Gastroesophageal sphincter (tissue), 4 donors: Measurements from ENCODE around the gene PCDHGB5. TPM values are rescaled to one million over a fixed set of nuclear protein-coding genes. Genes with fewer than 3 reads are reported as not detected.

Experiments
- ATAC-seq: fragments of 150-250 bp; one replicate; pipeline ENCODE4 v1.9.1; 2016; ENCODE audit warnings: mild to moderate bottlenecking, moderate library complexity
- H3K27ac ChIP-seq, 4 donors: fragments of 200-600 bp; sonication (generic) in 3 of 4; 1 replicate in 3 of 4; 2 replicates in 1 of 4; pipeline ENCODE4 v1.5.1; 2016 to 2019
- H3K27me3 ChIP-seq: fragments of 200-600 bp; sonication (generic); one replicate; pipeline ENCODE4 v1.5.1; 2019
- H3K36me3 ChIP-seq, 2 donors: fragments of 200-600 bp; sonication (generic); one replicate each; pipeline ENCODE4 v1.5.1; 2019; ENCODE audit warnings: control low read depth in 1 of 2
- H3K4me1 ChIP-seq, 3 donors: fragments of 200-600 bp; sonication (generic); 1 replicate in 2 of 3; 2 replicates in 1 of 3; pipeline ENCODE4 v1.5.1; 2016 to 2019; ENCODE audit warnings: control low read depth in 2 of 3
- H3K4me3 ChIP-seq, 2 donors: fragments of 200-600 bp; sonication (generic); one replicate each; pipeline ENCODE4 v1.5.1; 2019; ENCODE audit warnings: mild to moderate bottlenecking in 1 of 2, moderate library complexity in 1 of 2
- H3K9me3 ChIP-seq, 3 donors: fragments of 200-600 bp; sonication (generic); one replicate each; pipeline ENCODE4 v1.5.1; 2017 to 2019; ENCODE audit warnings: control low read depth in 2 of 3
- EP300 ChIP-seq: sonication (generic); formaldehyde crosslinking; IDR thresholded peaks from one replicate; pipeline ENCODE4 v1.6.1; 2017; ENCODE audit warnings: antibody characterized with exemption, mild to moderate bottlenecking
- POLR2A ChIP-seq, 2 donors: fragments of 450-650 bp; IDR thresholded peaks; one replicate each; pipeline ENCODE4 v1.6.1; 2017; ENCODE audit warnings: antibody characterized with exemption in 2 of 2, mild to moderate bottlenecking in 2 of 2, moderate library complexity in 1 of 2
- POLR2AphosphoS5 ChIP-seq: sonication (generic); formaldehyde crosslinking; IDR thresholded peaks from one replicate; pipeline ENCODE4 v1.6.1; 2017; ENCODE audit warnings: antibody characterized with exemption
- WGBS, 2 donors: methylation state at CpG; one replicate each; pipeline ENCODE4 v1.1.5; 2018; ENCODE audit warnings: low coverage in 1 of 2; 5-methylcytosine and 5-hydroxymethylcytosine counted together
- total RNA-seq, 4 donors: library from RNA; depleted of rRNA; stranded (reverse); fragments of >200 nt; gene quantifications; one replicate each; pipeline ENCODE4 v1.1.0, GENCODE V29; 2016
- TF ChIP-seq, protein P1 (sequence below), 4 experiments: fragments of 200-600 bp in 2 of 4; fragments of 450-650 bp in 2 of 4; sonication (generic) in 1 of 4; IDR thresholded peaks; one replicate each; pipeline ENCODE4 v1.5.1; 2017 to 2019; ENCODE audit warnings: antibody characterized with exemption in 4 of 4, mild to moderate bottlenecking in 2 of 4, moderate library complexity in 2 of 4

PCDHGB5 gene
- total RNA-seq, 4 donors from 2014 or later = 4.0 to 12.9 (median 9.8) TPM

DNA sequence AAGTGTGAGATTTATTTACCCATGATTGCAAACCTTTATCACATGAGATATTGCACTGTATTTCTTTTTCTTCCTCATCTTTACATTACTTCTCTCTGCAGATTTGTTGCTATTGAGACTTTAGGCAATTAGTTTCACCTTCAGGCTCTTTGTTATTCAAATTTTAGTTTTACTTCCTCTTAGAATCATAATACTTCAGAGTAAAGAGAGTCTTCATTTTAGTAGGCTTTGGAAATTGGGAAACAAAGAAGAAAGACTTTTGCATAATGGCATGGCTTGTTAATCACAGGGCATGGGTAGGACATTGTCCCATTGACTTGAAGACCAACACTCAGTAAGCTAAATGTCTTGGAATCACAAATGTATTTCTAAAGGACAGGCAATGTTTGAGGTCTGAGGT lies 35.0 kb upstream of the PCDHGB5 start:
- TF ChIP-seq EP300 = no peak
- no peak for TF ChIP-seq POLR2A (IDR thresholded peaks at IDR 0.05)
- TF ChIP-seq, protein P1, sequence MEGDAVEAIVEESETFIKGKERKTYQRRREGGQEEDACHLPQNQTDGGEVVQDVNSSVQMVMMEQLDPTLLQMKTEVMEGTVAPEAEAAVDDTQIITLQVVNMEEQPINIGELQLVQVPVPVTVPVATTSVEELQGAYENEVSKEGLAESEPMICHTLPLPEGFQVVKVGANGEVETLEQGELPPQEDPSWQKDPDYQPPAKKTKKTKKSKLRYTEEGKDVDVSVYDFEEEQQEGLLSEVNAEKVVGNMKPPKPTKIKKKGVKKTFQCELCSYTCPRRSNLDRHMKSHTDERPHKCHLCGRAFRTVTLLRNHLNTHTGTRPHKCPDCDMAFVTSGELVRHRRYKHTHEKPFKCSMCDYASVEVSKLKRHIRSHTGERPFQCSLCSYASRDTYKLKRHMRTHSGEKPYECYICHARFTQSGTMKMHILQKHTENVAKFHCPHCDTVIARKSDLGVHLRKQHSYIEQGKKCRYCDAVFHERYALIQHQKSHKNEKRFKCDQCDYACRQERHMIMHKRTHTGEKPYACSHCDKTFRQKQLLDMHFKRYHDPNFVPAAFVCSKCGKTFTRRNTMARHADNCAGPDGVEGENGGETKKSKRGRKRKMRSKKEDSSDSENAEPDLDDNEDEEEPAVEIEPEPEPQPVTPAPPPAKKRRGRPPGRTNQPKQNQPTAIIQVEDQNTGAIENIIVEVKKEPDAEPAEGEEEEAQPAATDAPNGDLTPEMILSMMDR (IDR thresholded peaks at IDR 0.05) = no peak
- no peak for TF ChIP-seq POLR2AphosphoS5
- no peaks in the 10 kb centered on the region for H3K4me1 ChIP-seq
- peaks cover 0 to 100% (median 7%) of the 10 kb centered on the region in 3 donors for H3K9me3 ChIP-seq
- H3K27me3 ChIP-seq = peaks cover 37% of the 10 kb centered on the region
- H3K36me3 ChIP-seq = peaks cover 0 to 13% of the 10 kb centered on the region in 2 donors
- H3K27ac ChIP-seq = no peak overlapping the region
- ATAC-seq = no peak
- H3K4me3 ChIP-seq = no peak overlapping the region

- no peak for ATAC-seq
These were observed 33.6 kb upstream of the PCDHGB5 start, which contains the start of gene PCDHGA5 for GRCh38 chr5:141363952-141364660. Gene PCDHGA5, plus strand, starts transcription at chr5:141364162. Its CDS starts 169 bp downstream, at chr5:141364331.

DNA sequence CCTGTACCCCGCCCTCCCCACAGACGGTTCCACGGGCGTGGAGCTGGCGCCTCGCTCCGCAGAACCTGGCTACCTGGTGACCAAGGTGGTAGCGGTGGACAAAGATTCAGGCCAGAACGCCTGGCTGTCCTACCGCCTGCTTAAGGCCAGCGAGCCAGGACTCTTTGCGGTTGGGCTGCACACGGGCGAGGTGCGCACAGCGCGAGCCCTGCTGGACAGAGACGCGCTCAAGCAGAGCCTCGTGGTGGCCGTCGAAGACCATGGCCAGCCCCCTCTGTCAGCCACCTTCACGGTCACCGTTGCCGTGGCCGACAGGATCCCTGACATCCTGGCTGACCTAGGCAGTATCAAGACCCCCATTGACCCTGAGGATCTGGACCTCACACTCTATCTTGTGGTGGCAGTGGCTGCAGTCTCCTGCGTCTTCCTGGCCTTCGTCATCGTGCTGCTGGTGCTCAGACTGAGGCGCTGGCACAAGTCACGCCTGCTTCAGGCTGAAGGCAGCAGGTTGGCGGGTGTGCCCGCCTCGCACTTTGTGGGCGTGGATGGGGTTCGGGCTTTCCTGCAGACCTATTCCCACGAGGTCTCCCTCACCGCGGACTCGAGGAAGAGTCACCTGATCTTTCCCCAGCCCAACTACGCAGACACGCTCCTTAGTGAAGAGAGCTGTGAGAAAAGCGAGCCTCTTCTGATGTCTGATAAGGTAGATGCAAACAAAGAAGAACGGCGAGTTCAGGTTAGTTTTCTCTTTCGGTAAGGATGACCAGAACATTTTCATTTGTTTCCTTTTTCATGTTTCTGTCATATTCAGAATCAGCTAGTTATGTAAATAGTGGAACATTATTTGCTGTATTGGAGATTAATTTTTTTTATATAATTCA lies 31.5 kb upstream of the PCDHGB5 start:
- TF ChIP-seq, protein P1 (IDR thresholded peaks at IDR 0.05) = no peak
- TF ChIP-seq POLR2A (IDR thresholded peaks at IDR 0.05) (no peak), POLR2AphosphoS5 (no peak), EP300 (no peak)
- Histone ChIP-seq H3K4me3 (no peak overlapping the region), H3K27ac (no peak overlapping the region), H3K4me1 (no peaks in the 10 kb centered on the region), H3K9me3 (peaks cover 0 to 100% (median 5%) of the 10 kb centered on the region in 3 donors), H3K27me3 (peaks cover 33% of the 10 kb centered on the region), H3K36me3 (peaks cover 0 to 10% of the 10 kb centered on the region in 2 donors)
- 41 to 43% methylated on average over 4 to 13 of the region's 46 CpGs for WGBS, 2 donors
- ATAC-seq = no peak

More at GRCh38 chr5:141363952-141364660, 33.6 kb upstream of the PCDHGB5 start, which contains the start of gene PCDHGA5:
- TF ChIP-seq, protein P1 (IDR thresholded peaks at IDR 0.05) = no peak
- TF ChIP-seq EP300 (no peak), POLR2A (IDR thresholded peaks at IDR 0.05) (no peak), POLR2AphosphoS5 (no peak)
- Histone ChIP-seq H3K36me3 (peaks cover 0 to 10% of the 10 kb centered on the region in 2 donors), H3K27me3 (peaks cover 37% of the 10 kb centered on the region), H3K9me3 (peaks cover 0 to 100% (median 7%) of the 10 kb centered on the region in 3 donors), H3K27ac (peak within 1 kb of the TSS in 1 of 4 donors; percentile 5), H3K4me1 (no peaks in the 10 kb centered on the region), H3K4me3 (peak within 1 kb of the TSS in 1 of 2 donors; percentile 35)
- WGBS, 2 donors = 8 to 19% methylated on average over 11 to 23 of the region's 34 CpGs

GRCh38 chr5:141369994-141370848 lies 27.5 kb upstream of the PCDHGB5 start, which contains the start of gene PCDHGB3:
Gene PCDHGB3, plus strand, starts transcription at chr5:141370242. Its CDS starts 153 bp downstream, at chr5:141370395.
- no peak for ATAC-seq
- H3K4me3 ChIP-seq = peak within 1 kb of the TSS in 1 of 2 donors; percentile 25
- WGBS, 2 donors = 20 to 23% methylated on average over 13 to 22 of the region's 32 CpGs
- TF ChIP-seq POLR2A (IDR thresholded peaks at IDR 0.05) = no peak
- TF ChIP-seq EP300 = no peak
- TF ChIP-seq, protein P1 (IDR thresholded peaks at IDR 0.05) = peak in 1 of 4 experiments; percentile 25
- no peak for TF ChIP-seq POLR2AphosphoS5
- no peaks in the 10 kb centered on the region for H3K4me1 ChIP-seq
- H3K27ac ChIP-seq = no peak within 1 kb of the TSS
- no peaks in the 10 kb centered on the region for H3K36me3 ChIP-seq
- H3K9me3 ChIP-seq = peaks cover 3 to 100% (median 9%) of the 10 kb centered on the region in 3 donors
- peaks cover 23% of the 10 kb centered on the region for H3K27me3 ChIP-seq
